ENCODE results near the gene KIF2C. TPM values are rescaled to one million over a fixed set of nuclear protein-coding genes. Genes with fewer than 3 reads are reported as not detected.

The KIF2C gene
- total RNA-seq, 1 donor from 2014 or later, result 56.5 TPM

DNA sequence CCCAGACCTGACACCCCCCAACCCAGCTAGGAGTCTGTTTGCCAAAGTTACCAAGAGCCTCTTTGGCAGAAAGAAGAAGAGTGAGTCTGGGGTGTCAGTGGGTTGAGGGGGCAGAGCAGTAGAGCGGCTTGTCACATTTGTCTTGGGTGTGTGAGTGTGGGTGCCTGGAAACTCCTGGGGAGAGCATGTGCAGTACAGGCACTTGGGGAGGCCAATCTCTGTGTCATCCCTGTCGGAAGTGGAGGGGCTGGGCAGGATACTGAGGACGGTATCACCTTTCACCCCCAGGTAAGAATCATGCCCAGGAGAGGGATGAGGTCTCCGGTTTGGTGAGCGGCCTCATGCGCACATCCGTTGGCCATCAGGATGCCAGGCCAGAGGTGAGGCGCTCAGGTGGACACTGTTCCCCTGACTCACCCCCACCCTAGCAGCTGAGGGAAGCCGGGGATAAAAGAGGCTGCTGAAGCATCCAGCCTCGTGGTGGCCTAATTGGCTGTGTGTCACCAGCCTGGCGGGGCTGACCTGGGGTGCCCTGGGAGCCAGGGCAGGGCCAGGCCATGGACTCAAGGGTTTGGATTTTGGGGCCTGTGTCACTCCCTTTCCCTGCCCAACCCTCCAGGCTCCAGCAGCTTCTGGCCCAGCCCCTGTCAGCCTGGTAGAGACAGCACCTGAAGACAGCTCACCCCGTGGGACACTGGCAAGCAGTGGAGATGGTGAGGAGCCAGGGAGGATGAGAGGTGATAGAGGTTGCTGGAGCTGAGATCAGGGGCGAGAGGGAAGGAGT is 63.9 kb downstream of the KIF2C start:
- Mint-ChIP-seq H3K4me1 (ENCODE audit: unreplicated experiment) (peaks cover 24% of the 10 kb centered on the region), H3K36me3 (peaks cover 19% of the 10 kb centered on the region), H3K27me3 (no peaks in the 10 kb centered on the region), H3K27ac (peak overlapping the region; percentile 43), H3K9me3 (no peaks in the 10 kb centered on the region), H3K4me3 (peak overlapping the region; percentile 57)
- no peak for DNase-seq (ENCODE audit: extremely low spot score, unreplicated experiment)
- TF ChIP-seq, protein P1, sequence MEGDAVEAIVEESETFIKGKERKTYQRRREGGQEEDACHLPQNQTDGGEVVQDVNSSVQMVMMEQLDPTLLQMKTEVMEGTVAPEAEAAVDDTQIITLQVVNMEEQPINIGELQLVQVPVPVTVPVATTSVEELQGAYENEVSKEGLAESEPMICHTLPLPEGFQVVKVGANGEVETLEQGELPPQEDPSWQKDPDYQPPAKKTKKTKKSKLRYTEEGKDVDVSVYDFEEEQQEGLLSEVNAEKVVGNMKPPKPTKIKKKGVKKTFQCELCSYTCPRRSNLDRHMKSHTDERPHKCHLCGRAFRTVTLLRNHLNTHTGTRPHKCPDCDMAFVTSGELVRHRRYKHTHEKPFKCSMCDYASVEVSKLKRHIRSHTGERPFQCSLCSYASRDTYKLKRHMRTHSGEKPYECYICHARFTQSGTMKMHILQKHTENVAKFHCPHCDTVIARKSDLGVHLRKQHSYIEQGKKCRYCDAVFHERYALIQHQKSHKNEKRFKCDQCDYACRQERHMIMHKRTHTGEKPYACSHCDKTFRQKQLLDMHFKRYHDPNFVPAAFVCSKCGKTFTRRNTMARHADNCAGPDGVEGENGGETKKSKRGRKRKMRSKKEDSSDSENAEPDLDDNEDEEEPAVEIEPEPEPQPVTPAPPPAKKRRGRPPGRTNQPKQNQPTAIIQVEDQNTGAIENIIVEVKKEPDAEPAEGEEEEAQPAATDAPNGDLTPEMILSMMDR (conservative IDR thresholded peaks at IDR 0.05), result no peak

DNA sequence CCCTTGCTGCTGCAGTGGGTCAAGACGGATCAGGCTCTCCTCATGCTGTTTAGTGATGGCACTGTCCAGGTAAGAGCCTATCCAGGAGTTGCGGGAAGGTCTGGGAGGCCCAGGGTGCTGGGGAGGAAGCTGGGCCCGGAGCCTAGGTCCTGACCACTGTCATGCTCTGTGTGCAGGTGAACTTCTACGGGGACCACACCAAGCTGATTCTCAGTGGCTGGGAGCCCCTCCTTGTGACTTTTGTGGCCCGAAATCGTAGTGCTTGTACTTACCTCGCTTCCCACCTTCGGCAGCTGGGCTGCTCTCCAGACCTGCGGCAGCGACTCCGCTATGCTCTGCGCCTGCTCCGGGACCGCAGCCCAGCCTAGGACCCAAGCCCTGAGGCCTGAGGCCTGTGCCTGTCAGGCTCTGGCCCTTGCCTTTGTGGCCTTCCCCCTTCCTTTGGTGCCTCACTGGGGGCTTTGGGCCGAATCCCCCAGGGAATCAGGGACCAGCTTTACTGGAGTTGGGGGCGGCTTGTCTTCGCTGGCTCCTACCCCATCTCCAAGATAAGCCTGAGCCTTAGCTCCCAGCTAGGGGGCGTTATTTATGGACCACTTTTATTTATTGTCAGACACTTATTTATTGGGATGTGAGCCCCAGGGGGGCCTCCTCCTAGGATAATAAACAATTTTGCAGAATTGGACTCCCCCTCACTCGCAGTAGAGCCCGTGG is 65.8 kb downstream of the KIF2C start:
- no peak for DNase-seq (ENCODE audit: extremely low spot score, unreplicated experiment)
- Mint-ChIP-seq H3K9me3 (no peaks in the 10 kb centered on the region), H3K36me3 (peaks cover 19% of the 10 kb centered on the region), H3K4me1 (ENCODE audit: unreplicated experiment) (peaks cover 29% of the 10 kb centered on the region), H3K4me3 (peak overlapping the region; percentile 20), H3K27ac (peak overlapping the region; percentile 62), H3K27me3 (no peaks in the 10 kb centered on the region)
- TF ChIP-seq, protein P1 (conservative IDR thresholded peaks at IDR 0.05), result no peak

DNA sequence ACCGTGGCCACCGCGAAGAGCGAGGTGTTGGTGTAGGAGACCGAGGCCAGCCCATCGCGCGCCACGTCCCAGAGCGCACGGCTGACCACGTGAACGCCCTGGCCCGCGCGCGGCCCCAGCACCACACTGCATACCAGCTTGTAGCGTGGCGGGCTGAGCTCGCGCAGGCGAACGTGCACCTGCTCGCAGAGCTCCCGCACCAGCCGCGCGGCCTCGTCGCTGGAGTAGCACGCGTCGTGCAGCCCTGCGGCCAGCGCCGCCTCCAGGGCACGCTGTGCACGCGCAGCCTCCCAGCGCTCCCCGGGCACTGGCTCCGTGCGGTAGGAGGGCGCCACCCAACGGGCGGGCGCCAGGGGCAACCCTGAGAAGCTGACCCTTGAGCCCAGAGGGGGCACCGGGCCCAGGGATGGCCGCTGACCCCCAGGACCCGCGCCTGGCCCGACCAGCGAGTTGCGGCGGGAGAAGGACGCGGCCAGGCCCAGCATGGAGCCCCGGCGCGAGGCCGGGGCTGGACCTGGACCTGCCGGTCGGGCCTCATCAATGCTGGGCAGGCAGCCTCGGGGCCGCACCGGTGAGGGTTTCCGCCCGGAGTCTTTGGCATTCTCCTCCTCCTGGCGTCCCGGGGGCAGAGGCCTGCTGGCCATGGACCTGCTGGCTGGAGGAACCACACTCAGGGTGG is 66.5 kb downstream of the KIF2C start:
- H3K36me3 Mint-ChIP-seq, result peaks cover 19% of the 10 kb centered on the region
- DNase-seq (ENCODE audit: extremely low spot score, unreplicated experiment), result no peak
- H3K27ac Mint-ChIP-seq, result no peak overlapping the region
- peaks cover 35% of the 10 kb centered on the region for H3K4me1 Mint-ChIP-seq (ENCODE audit: unreplicated experiment)
- H3K4me3 Mint-ChIP-seq, result no peak overlapping the region
- H3K9me3 Mint-ChIP-seq, result no peaks in the 10 kb centered on the region
- H3K27me3 Mint-ChIP-seq, result no peaks in the 10 kb centered on the region
- TF ChIP-seq, protein P1 (conservative IDR thresholded peaks at IDR 0.05), result no peak

DNA sequence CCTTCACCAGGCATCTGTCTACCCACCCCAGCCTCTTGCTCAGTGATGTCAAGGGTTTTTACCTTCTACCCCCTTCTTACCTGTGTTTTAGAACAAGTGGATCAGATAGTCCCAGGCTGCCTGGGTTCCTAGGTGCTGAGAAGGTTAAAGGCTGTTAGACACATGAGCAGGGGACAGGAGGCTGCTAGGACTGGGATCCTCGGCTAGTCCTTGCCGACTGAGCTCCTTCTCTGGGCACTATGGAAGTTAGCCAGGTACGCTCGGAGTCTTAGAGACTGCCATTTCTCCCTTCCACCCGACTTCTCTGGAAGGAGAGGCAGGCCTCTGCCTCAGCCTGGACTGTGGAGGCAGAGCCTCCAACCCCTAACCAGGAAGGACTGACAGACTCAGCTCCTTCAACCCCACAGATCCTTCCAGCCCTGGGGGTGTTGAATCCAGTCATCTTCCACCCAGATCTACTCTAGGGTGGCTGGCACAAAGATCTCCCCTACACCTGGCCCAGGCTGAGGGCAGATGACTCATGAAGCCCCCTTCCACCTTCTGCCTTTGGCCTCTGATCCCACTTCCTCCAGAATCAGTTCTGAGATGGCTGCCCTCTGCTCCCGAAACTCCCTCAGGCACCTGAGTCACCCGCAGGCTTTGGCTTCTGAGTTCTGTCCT is 67.2 kb downstream of the KIF2C start, which contains the start of gene DYNLT4:
DYNLT4 (minus strand) TSS at position 648 of the 660 bp plus-strand sequence. CDS start 683 bp downstream, outside the sequence.
- TF ChIP-seq, protein P1 (conservative IDR thresholded peaks at IDR 0.05), result no peak
- Mint-ChIP-seq H3K27ac (peak within 1 kb of the TSS; percentile 100), H3K27me3 (no peaks in the 10 kb centered on the region), H3K4me1 (ENCODE audit: unreplicated experiment) (peaks cover 40% of the 10 kb centered on the region), H3K9me3 (no peaks in the 10 kb centered on the region), H3K36me3 (peaks cover 17% of the 10 kb centered on the region), H3K4me3 (peak within 1 kb of the TSS; percentile 75)
- no peak for DNase-seq (ENCODE audit: extremely low spot score, unreplicated experiment)

DNA sequence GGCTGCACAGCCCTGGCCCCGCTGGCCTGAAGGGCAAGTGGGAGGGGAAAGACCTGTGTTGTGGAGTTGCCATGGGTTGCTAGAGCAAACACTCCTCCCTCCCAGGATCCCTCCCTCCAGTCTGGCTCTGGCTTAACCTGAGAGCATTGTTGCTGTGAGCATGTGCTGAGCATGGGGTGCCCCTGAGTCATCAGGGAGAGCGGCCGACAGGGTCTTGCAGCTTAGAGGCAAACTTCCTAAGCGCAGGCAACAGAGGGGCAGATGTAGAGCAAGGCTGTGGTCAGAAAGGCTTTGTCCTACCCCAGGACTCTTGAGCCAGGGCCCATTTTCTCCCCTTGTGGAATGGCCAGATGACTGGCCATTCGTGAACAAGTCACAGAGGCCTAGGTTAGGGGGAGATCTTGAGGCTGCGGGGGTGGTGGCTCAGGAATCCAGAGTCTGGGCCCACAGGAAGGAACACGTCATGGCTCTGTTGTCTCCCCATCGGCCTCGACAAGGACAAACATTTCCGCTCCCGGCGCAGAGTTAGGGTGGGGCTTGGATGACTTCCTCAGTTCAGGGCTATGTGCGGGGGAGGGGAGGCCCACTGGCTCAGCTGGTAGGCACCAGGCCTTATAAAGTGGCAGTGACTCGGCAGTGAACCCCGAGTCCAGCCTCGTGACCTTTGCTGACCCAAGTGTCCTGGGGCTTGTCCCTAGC is 67.9 kb downstream of the KIF2C start:
- TF ChIP-seq, protein P1 (conservative IDR thresholded peaks at IDR 0.05), result no peak
- H3K4me3 Mint-ChIP-seq, result peak overlapping the region; percentile 75
- no peaks in the 10 kb centered on the region for H3K9me3 Mint-ChIP-seq
- H3K36me3 Mint-ChIP-seq, result peaks cover 12% of the 10 kb centered on the region
- no peaks in the 10 kb centered on the region for H3K27me3 Mint-ChIP-seq
- peaks cover 39% of the 10 kb centered on the region for H3K4me1 Mint-ChIP-seq (ENCODE audit: unreplicated experiment)
- H3K27ac Mint-ChIP-seq, result peak overlapping the region; percentile 100
- DNase-seq (ENCODE audit: extremely low spot score, unreplicated experiment), result no peak
